Sigmoid colon (tissue), 4 donors: ENCODE data around the gene ITGA7.

ENCODE experiments used
- EP300 ChIP-seq, 4 donors: sonication (generic); formaldehyde crosslinking; IDR thresholded peaks; one replicate each; pipeline ENCODE4 v1.6.1; 2017; ENCODE audit warnings: antibody characterized with exemption in 4 of 4
- POLR2A ChIP-seq, 2 donors: fragments of 450-650 bp; IDR thresholded peaks; one replicate each; pipeline ENCODE4 v1.6.1; 2016; ENCODE audit warnings: antibody characterized with exemption in 2 of 2, mild to moderate bottlenecking in 2 of 2, moderate library complexity in 2 of 2
- POLR2AphosphoS5 ChIP-seq, 4 donors: sonication (generic); formaldehyde crosslinking; IDR thresholded peaks; one replicate each; pipeline ENCODE4 v1.6.1; 2017; ENCODE audit warnings: antibody characterized with exemption in 4 of 4
- TF ChIP-seq, protein P1 (sequence below), 4 experiments: fragments of 450-650 bp in 3 of 4; fragments of 200-600 bp in 1 of 4; IDR thresholded peaks; one replicate each; pipeline ENCODE4 v1.5.1; 2016 to 2019; ENCODE audit warnings: antibody characterized with exemption in 4 of 4, mild to moderate bottlenecking in 3 of 4, moderate library complexity in 2 of 4

DNA sequence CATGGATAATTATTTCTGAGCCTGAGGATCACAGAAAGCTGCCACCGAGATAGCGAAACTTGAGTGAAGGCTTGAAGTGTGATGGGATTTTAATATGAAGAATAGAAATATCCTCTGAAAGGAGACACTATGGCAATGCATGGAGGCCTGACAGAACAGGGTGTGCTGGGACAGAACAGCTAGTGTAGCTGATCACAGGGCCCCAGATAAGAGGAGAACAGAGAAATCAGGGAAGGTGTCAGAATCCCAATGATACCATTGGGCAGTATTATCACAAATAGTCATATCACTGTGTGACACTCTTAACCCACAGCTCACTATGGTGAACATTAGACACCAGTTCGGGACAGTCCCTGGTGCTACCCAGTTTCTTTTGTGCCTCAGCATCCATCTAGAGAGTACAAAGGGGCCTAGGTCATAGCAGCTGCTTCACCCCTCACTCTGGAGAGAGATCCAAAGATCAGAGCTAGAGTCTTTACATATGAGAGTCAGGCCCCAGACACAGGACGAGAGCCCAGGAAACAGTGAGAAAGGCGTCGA lies 71.5 kb downstream of the ITGA7 start:
- TF ChIP-seq, protein P1, sequence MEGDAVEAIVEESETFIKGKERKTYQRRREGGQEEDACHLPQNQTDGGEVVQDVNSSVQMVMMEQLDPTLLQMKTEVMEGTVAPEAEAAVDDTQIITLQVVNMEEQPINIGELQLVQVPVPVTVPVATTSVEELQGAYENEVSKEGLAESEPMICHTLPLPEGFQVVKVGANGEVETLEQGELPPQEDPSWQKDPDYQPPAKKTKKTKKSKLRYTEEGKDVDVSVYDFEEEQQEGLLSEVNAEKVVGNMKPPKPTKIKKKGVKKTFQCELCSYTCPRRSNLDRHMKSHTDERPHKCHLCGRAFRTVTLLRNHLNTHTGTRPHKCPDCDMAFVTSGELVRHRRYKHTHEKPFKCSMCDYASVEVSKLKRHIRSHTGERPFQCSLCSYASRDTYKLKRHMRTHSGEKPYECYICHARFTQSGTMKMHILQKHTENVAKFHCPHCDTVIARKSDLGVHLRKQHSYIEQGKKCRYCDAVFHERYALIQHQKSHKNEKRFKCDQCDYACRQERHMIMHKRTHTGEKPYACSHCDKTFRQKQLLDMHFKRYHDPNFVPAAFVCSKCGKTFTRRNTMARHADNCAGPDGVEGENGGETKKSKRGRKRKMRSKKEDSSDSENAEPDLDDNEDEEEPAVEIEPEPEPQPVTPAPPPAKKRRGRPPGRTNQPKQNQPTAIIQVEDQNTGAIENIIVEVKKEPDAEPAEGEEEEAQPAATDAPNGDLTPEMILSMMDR (IDR thresholded peaks at IDR 0.05), result no peak
- TF ChIP-seq POLR2A (IDR thresholded peaks at IDR 0.05) (no peak), EP300 (IDR thresholded peaks at IDR 0.05) (no peak), POLR2AphosphoS5 (IDR thresholded peaks at IDR 0.05) (no peak)
